HepG2 (cell line): Measurements from ENCODE around the gene LEAP2. TPM values are rescaled to one million over a fixed set of nuclear protein-coding genes. Genes with fewer than 3 reads are reported as not detected.
A peak's percentile ranks its signal among the peaks of the same experiment; 100 is the strongest.

Experiments
- FOXP4 ChIP-seq: sonication (generic); formaldehyde crosslinking; IDR thresholded peaks from 2 replicates; pipeline ENCODE4 v1.4.0; 2020; ENCODE audit warnings: missing genetic modification reagents
- HBP1 ChIP-seq: IDR thresholded peaks from 2 replicates; pipeline ENCODE4 v1.6.1; 2016; ENCODE audit warnings: low read depth, control low read depth
- HMGXB4 ChIP-seq, 2 experiments: sonication (generic) in 1 of 2; formaldehyde crosslinking in 1 of 2; IDR thresholded peaks; 2 replicates each; pipeline versions ENCODE4 v1.4.0 to v1.6.1; 2018 to 2020; ENCODE audit warnings: missing genetic modification reagents in 2 of 2, borderline replicate concordance in 1 of 2, low read depth in 1 of 2, mild to moderate bottlenecking in 1 of 2, missing biosample characterization in 1 of 2
- NFAT5 ChIP-seq: sonication (generic); formaldehyde crosslinking; IDR thresholded peaks from 2 replicates; pipeline ENCODE4 v1.4.0; 2020; ENCODE audit warnings: missing genetic modification reagents
- PHF5A ChIP-seq: IDR thresholded peaks from one replicate; pipeline ENCODE4 v1.6.1; 2018; ENCODE audit warnings: low read depth, missing genetic modification reagents; ENCODE audit not compliant: unreplicated experiment
- PPARG ChIP-seq: conservative IDR thresholded peaks from 2 replicates; pipeline ENCODE4 v1.6.1; 2016; ENCODE audit warnings: missing biosample characterization, missing genetic modification reagents
- SMAD3 ChIP-seq: sonication (generic); formaldehyde crosslinking; IDR thresholded peaks from 2 replicates; pipeline ENCODE4 v1.4.0; 2020; ENCODE audit warnings: missing genetic modification reagents
- TGIF2 ChIP-seq: IDR thresholded peaks from 2 replicates; pipeline ENCODE4 v1.6.1; 2016; ENCODE audit warnings: control low read depth, missing compliant biosample characterization
- ZBTB34 ChIP-seq: sonication (generic); formaldehyde crosslinking; IDR thresholded peaks from 2 replicates; pipeline ENCODE4 v1.8.0; 2022; ENCODE audit warnings: mild to moderate bottlenecking, missing genetic modification reagents
- ZNF605 ChIP-seq: sonication (generic); formaldehyde crosslinking; IDR thresholded peaks from 2 replicates; pipeline ENCODE4 v1.8.0; 2022; ENCODE audit warnings: mild to moderate bottlenecking, missing genetic modification reagents
- ZNF850 ChIP-seq: sonication (generic); formaldehyde crosslinking; conservative IDR thresholded peaks from 2 replicates; pipeline ENCODE4 v1.9.0; 2021; ENCODE audit warnings: mild to moderate bottlenecking, missing genetic modification reagents
- polyA plus RNA-seq, 8 experiments: library from polyadenylated mRNA; depleted of rRNA in 3 of 8; stranded (reverse) in 7 of 8; unstranded in 1 of 8; fragments of >200 nt; fragmentation: Illumina TruSeq in 4 of 8; extraction: Trizol in 4 of 8; gene quantifications; 2 replicates each; pipeline versions ENCODE4 v1.2.1 to v1.2.3, GENCODE V29; 2011 to 2016; ENCODE audit warnings: low read depth in 4 of 8, missing spikeins in 1 of 8, mixed read lengths in 1 of 8; ENCODE audit not compliant: insufficient read depth in 1 of 8
- total RNA-seq, 5 experiments: library from RNA; depleted of rRNA; stranded (reverse); fragments of >200 nt; fragmentation: Illumina TruSeq; extraction: Trizol; gene quantifications; 2 replicates each; pipeline ENCODE4 v1.2.3, GENCODE V29; 2016; ENCODE audit warnings: low read depth in 1 of 5

The LEAP2 gene
- total and polyA plus RNA-seq, 2 of the 13 experiments (the other 11 are each of a cell fraction or from before 2014, with no cell fraction given) = 23.9 to 51.9 TPM

- TF ChIP-seq HBP1 (no peak), ZNF605 (no peak), PHF5A (CRISPR knock-in tag) (no peak), FOXP4 (no peak), TGIF2 (CRISPR knock-in tag) (no peak), SMAD3 (CRISPR knock-in tag) (0 out of 2 replicates have a peak, but pooled peaks have one; percentile 5), ZBTB34 (CRISPR knock-in tag) (no peak), PPARG (CRISPR knock-in tag) (peak; percentile 68), NFAT5 (CRISPR knock-in tag) (no peak), ZNF850 (no peak), HMGXB4 (CRISPR knock-in tag; IDR thresholded peaks at IDR 0.05; ENCODE audit: borderline replicate concordance in 1 of 2, low read depth in 1 of 2) (no peak)
These were observed 34.8 kb upstream of the LEAP2 start (continued) for GRCh38 chr5:132838516-132839282.
